Progenitor cell of endocrine pancreas (in vitro differentiated cells): ENCODE results near the gene TEC. TPM values are rescaled to one million over a fixed set of nuclear protein-coding genes. Genes with fewer than 3 reads are reported as not detected.
"Not testable (repeated sequence)": the region's sequence is repeated elsewhere in the genome, so short reads cannot be mapped to it uniquely, and the experiment has no call there.

Experiments used
- DNase-seq: peaks from one replicate; pipeline ENCODE4 v3.0.0; 2021; ENCODE audit warnings: low spot score; ENCODE audit not compliant: unreplicated experiment
- H3K27ac Mint-ChIP-seq: 2 replicates; pipeline ENCODE4 v1.8.0; 2021; ENCODE audit warnings: mild to moderate bottlenecking, moderate library complexity, mixed read lengths
- H3K27me3 Mint-ChIP-seq: 2 replicates; pipeline ENCODE4 v1.8.0; 2021; ENCODE audit warnings: mixed read lengths
- H3K36me3 Mint-ChIP-seq: 2 replicates; pipeline ENCODE4 v1.8.0; 2022; ENCODE audit warnings: mixed read lengths; ENCODE audit not compliant: insufficient read depth
- H3K4me1 Mint-ChIP-seq: 2 replicates; pipeline ENCODE4 v1.8.0; 2021; ENCODE audit warnings: low read depth, mixed read lengths
- H3K4me3 Mint-ChIP-seq: 2 replicates; pipeline ENCODE4 v1.8.0; 2021; ENCODE audit warnings: low read depth, mild to moderate bottlenecking, moderate library complexity, mixed read lengths
- H3K9me3 Mint-ChIP-seq: 2 replicates; pipeline ENCODE4 v1.8.0; 2021; ENCODE audit warnings: low read depth, mixed read lengths
- CTCF ChIP-seq: fragments of 200-600 bp; sonication (generic); IDR thresholded peaks from one replicate; pipeline ENCODE4 v1.5.0; 2021; ENCODE audit warnings: antibody characterized with exemption, mild to moderate bottlenecking; ENCODE audit not compliant: unreplicated experiment
- total RNA-seq: library from RNA; stranded (reverse); gene quantifications from 2 replicates; pipeline ENCODE4 v1.2.1, GENCODE V29; 2021

The TEC gene
- total RNA-seq, 1 donor from 2014 or later: 3.4 TPM

DNA sequence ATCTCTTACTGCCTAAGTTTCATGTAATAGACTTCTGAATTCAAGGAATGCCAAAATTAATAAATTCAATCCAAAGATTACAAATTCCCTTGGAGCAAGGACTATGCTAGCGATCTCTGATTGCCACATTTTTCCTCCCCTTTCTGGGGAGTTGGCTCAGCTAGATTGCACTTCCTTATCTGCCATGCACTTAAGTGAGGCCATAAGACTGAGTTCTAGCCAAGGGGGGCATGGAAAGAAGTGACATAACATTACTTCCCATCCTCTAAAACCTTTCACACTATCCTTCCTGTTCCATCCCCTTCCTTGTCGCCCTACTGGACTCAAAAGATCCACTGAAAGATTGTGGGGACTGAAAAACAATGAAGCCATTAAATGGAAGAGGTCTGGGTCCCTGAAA is 81.8 kb downstream of the TEC start:
- Mint-ChIP-seq H3K4me3 (no peak overlapping the region), H3K4me1 (no peaks in the 10 kb centered on the region), H3K9me3 (no peaks in the 10 kb centered on the region), H3K27ac (no peak overlapping the region), H3K36me3 (no peaks in the 10 kb centered on the region), H3K27me3 (no peaks in the 10 kb centered on the region)
- no peak for TF ChIP-seq CTCF
- DNase-seq: no peak

- DNase-seq, H3K9me3 Mint-ChIP-seq, H3K4me3 Mint-ChIP-seq, H3K36me3 Mint-ChIP-seq, H3K27me3 Mint-ChIP-seq, H3K4me1 Mint-ChIP-seq, H3K27ac Mint-ChIP-seq: not testable (repeated sequence)
Observed at GRCh38 chr4:48187066-48187465, 82.6 kb downstream of the TEC start.

DNA sequence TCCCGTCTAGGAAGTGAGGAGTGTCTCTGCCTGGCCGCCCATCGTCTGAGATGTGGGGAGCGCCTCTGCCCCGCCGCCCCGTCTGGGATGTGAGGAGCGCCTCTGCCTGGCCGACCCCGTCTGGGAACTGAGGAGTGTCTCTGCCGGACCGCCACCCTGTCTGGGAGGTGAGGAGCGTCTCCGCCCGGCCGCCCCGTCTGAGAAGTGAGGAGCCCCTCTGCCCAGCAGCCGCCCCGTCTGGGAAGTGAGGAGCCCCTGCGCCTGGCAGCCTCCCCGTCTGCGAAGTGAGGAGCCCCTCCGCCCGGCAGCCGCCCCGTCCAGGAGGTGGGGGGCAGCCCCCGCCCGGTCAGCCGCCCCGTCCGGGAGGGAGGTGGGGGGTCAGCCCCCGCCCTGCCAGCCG is 83.2 kb downstream of the TEC start:
- H3K9me3 Mint-ChIP-seq, H3K4me1 Mint-ChIP-seq, H3K27me3 Mint-ChIP-seq, H3K36me3 Mint-ChIP-seq, H3K4me3 Mint-ChIP-seq, DNase-seq, H3K27ac Mint-ChIP-seq: not testable (repeated sequence)

DNA sequence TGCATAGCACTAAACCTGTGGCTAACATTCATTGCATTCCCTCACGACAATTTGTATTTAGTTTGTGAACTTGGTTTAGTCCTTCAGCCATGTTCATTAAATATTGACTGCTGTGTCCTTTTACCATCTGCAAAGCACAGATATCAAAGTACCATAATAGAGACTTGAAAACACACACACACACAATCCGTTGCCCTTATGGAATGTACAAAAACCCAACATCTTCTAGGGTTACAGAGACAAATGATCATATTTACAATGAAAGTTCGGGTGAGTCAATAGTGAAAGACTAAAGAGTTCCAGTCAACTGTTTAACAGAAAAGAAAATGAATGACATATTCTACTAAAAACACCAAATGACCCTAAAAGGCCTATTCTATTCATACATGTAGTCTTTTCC is 84.8 kb downstream of the TEC start:
- H3K4me1 Mint-ChIP-seq: no peaks in the 10 kb centered on the region
- no peaks in the 10 kb centered on the region for H3K9me3 Mint-ChIP-seq
- no peak overlapping the region for H3K27ac Mint-ChIP-seq
- H3K36me3 Mint-ChIP-seq: no peaks in the 10 kb centered on the region
- H3K4me3 Mint-ChIP-seq: no peak overlapping the region
- DNase-seq: no peak
- TF ChIP-seq CTCF: no peak
- no peaks in the 10 kb centered on the region for H3K27me3 Mint-ChIP-seq

DNA sequence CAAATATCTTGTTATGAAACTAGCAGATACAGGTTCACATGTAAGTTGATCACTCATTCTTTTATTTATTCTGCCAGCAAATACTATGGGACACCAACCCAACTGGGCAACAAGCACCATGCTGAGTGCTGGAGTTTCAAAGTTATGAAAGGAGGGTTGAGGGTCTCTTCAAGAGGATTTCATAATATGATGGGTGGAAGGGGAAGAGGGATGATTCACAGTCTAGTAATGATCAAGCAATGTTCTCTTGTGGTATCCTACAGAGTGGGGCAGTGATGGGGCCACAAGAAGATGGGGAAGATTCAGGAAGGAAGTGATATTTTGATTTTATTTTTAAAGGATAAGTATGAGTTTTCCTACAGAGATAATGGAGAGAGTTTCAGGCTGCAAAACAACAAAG is 89.4 kb downstream of the TEC start:
- H3K4me1 Mint-ChIP-seq: no peaks in the 10 kb centered on the region
- no peak for DNase-seq
- no peak overlapping the region for H3K27ac Mint-ChIP-seq
- peaks cover 3% of the 10 kb centered on the region for H3K36me3 Mint-ChIP-seq
- H3K27me3 Mint-ChIP-seq: no peaks in the 10 kb centered on the region
- peaks cover 8% of the 10 kb centered on the region for H3K9me3 Mint-ChIP-seq
- TF ChIP-seq CTCF: no peak
- no peak overlapping the region for H3K4me3 Mint-ChIP-seq

- Mint-ChIP-seq H3K27me3 (no peaks in the 10 kb centered on the region), H3K27ac (no peak overlapping the region)
Observed at GRCh38 chr4:48178931-48179330, 90.7 kb downstream of the TEC start.

More at GRCh38 chr4:48178931-48179330, 90.7 kb downstream of the TEC start:
- peaks cover 3% of the 10 kb centered on the region for H3K36me3 Mint-ChIP-seq
- H3K9me3 Mint-ChIP-seq: peaks cover 8% of the 10 kb centered on the region
- TF ChIP-seq CTCF: no peak
- H3K4me3 Mint-ChIP-seq: no peak overlapping the region
- H3K4me1 Mint-ChIP-seq: no peaks in the 10 kb centered on the region
- no peak for DNase-seq
